Karpas-422 (cell line): ENCODE results near the gene SUV39H2. TPM values are rescaled to one million over a fixed set of nuclear protein-coding genes. Genes with fewer than 3 reads are reported as not detected.
"Not testable (repeated sequence)": the region's sequence is repeated elsewhere in the genome, so short reads cannot be mapped to it uniquely, and the experiment has no call there.

Experiments
- DNase-seq: peaks from one replicate; pipeline ENCODE4 v3.0.0-alpha.2; 2015
- H2AFZ ChIP-seq: fragments of 200-600 bp; sonication (generic); 2 replicates; pipeline ENCODE4 v1.6.1; 2014; ENCODE audit warnings: antibody characterized with exemption, low read length, mixed read lengths
- H3K27ac ChIP-seq: fragments of 200-600 bp; sonication (generic); 2 replicates; pipeline ENCODE4 v1.5.1; 2014; ENCODE audit warnings: mild to moderate bottlenecking, low read length, moderate library complexity
- H3K27me3 ChIP-seq: fragments of 200-600 bp; sonication (generic); 2 replicates; pipeline ENCODE4 v1.6.1; 2014; ENCODE audit warnings: low read length, mixed read lengths
- H3K36me3 ChIP-seq: fragments of 200-600 bp; sonication (generic); 2 replicates; pipeline ENCODE4 v1.6.1; 2014; ENCODE audit warnings: low read length, mixed read lengths; ENCODE audit not compliant: insufficient read depth
- H3K4me1 ChIP-seq: fragments of 200-600 bp; sonication (generic); 2 replicates; pipeline ENCODE4 v1.6.1; 2014; ENCODE audit warnings: mild to moderate bottlenecking, low read length, mixed read lengths
- H3K4me2 ChIP-seq: fragments of 200-600 bp; sonication (generic); 2 replicates; pipeline ENCODE4 v1.6.1; 2014; ENCODE audit warnings: low read length, low read depth, mild to moderate bottlenecking; ENCODE audit not compliant: poor library complexity, severe bottlenecking
- H3K4me3 ChIP-seq: fragments of 200-600 bp; sonication (generic); 2 replicates; pipeline ENCODE4 v1.5.1; 2014; ENCODE audit warnings: mild to moderate bottlenecking, antibody characterized with exemption, low read length, mixed read lengths
- H3K79me2 ChIP-seq: fragments of 200-600 bp; sonication (generic); 2 replicates; pipeline ENCODE4 v1.6.1; 2014; ENCODE audit warnings: mild to moderate bottlenecking, low read length, mixed read lengths
- H3K9ac ChIP-seq: fragments of 200-600 bp; sonication (generic); 2 replicates; pipeline ENCODE4 v1.6.0; 2014; ENCODE audit warnings: low read length
- H3K9me2 ChIP-seq: fragments of 200-600 bp; sonication (generic), shearing (Covaris generic); replicated peaks from 2 replicates; pipeline ENCODE4 v1.6.0; 2014; ENCODE audit warnings: mild to moderate bottlenecking, low read length, moderate library complexity; ENCODE audit not compliant: insufficient read depth
- H3K9me3 ChIP-seq: fragments of 300-700, 200-600 bp; sonication (generic); 2 replicates; pipeline ENCODE4 v1.6.1; 2014; ENCODE audit warnings: low read length, mixed read lengths
- H4K20me1 ChIP-seq: fragments of 200-600 bp; sonication (generic); 2 replicates; pipeline ENCODE4 v1.6.1; 2014; ENCODE audit warnings: mild to moderate bottlenecking, antibody characterized with exemption, low read length, low read depth; ENCODE audit not compliant: insufficient read depth
- total RNA-seq: library from RNA; depleted of rRNA; stranded (reverse); fragments of >200 nt; shearing (Covaris generic); gene quantifications from 2 replicates; pipeline ENCODE4 v1.2.3, GENCODE V29; 2014; ENCODE audit warnings: low replicate concordance

SUV39H2 gene
- total RNA-seq, 1 experiment from 2014 or later: 23.8 TPM

- Histone ChIP-seq H3K36me3 (peaks cover 50% of the 10 kb centered on the region), H3K27ac (no peak overlapping the region), H3K4me3 (no peak overlapping the region), H3K9me2 (no peaks in the 10 kb centered on the region), H3K9me3 (no peaks in the 10 kb centered on the region), H4K20me1 (no peaks in the 10 kb centered on the region), H3K9ac (no peak overlapping the region), H3K79me2 (peaks cover 10% of the 10 kb centered on the region; the same call in 1 of the 2 replicates), H3K4me2 (no peak overlapping the region), H2AFZ (no peak overlapping the region), H3K4me1 (no peaks in the 10 kb centered on the region), H3K27me3 (no peaks in the 10 kb centered on the region)
- no peak for DNase-seq
Observed at GRCh38 chr10:14926061-14926470, 47.4 kb downstream of the SUV39H2 start.

DNA sequence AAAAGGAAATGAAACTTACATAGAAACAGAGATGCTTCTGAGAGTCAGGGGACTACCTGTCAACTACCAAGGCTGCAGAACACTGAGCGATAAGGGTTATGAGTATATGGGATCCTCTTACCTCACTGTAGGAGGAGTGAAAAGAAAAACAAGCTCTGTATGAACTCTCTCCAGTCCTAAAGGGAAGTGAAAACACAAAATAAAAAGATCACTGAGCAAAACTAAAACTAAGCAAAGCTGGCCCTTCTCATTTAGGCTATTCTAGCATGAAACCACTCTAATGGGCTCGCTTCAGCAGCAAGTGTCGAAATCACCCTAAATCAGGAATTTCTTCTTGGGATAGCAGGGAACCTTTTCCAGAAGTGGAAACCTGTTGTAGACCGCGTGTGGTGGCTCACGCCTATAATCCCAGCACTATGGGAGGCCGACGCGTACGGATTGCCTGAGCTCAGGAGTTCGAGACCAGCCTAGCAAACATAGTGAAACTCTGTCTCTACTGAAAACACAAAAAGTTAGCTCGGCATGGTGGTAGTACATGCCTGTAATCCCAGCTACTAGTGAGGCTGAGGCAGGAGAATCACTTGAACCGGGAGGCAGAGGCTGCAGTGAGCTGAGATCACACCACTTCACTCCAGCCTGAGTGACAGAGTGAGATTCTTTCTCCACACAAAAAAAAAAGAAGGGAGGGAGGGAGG lies 48.2 kb downstream of the SUV39H2 start:
- no peaks in the 10 kb centered on the region for H4K20me1 ChIP-seq
- peaks cover 10% of the 10 kb centered on the region; the same call in 1 of the 2 replicates for H3K79me2 ChIP-seq
- no peak for DNase-seq
- H3K9me2 ChIP-seq: no peaks in the 10 kb centered on the region
- no peaks in the 10 kb centered on the region for H3K9me3 ChIP-seq
- H3K27me3 ChIP-seq: no peaks in the 10 kb centered on the region
- H3K9ac ChIP-seq: no peak overlapping the region
- H3K27ac ChIP-seq: no peak overlapping the region
- H3K36me3 ChIP-seq: peaks cover 50% of the 10 kb centered on the region
- no peaks in the 10 kb centered on the region for H3K4me1 ChIP-seq
- no peak overlapping the region for H3K4me2 ChIP-seq
- no peak overlapping the region for H2AFZ ChIP-seq
- no peak overlapping the region for H3K4me3 ChIP-seq

DNA sequence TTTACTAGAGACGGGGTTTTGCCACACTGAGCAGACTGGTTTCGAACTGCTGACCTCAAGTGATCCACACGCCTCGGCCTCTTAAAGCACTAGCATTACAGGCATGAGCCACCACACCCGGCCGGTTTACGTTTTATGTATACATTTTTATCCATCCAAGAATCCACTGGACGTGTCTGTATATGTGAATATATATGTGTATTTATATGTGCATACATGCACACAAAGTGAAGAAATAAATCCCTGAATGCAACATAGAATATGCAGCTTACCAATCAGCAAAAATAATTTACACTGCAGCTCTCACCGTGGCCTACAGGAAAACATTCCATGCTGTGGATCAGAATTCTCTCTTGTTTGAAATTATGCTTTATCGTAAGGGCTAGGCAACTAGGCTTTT lies 51.9 kb downstream of the SUV39H2 start:
- DNase-seq: no peak
- Histone ChIP-seq H3K36me3 (peaks cover 38% of the 10 kb centered on the region), H4K20me1 (no peaks in the 10 kb centered on the region), H3K4me3 (no peak overlapping the region), H3K27ac (no peak overlapping the region), H3K4me1 (no peaks in the 10 kb centered on the region), H3K9me2 (no peaks in the 10 kb centered on the region), H3K79me2 (no peaks in the 10 kb centered on the region), H3K9me3 (no peaks in the 10 kb centered on the region), H2AFZ (no peak overlapping the region), H3K9ac (no peak overlapping the region), H3K4me2 (no peak overlapping the region), H3K27me3 (no peaks in the 10 kb centered on the region)

DNA sequence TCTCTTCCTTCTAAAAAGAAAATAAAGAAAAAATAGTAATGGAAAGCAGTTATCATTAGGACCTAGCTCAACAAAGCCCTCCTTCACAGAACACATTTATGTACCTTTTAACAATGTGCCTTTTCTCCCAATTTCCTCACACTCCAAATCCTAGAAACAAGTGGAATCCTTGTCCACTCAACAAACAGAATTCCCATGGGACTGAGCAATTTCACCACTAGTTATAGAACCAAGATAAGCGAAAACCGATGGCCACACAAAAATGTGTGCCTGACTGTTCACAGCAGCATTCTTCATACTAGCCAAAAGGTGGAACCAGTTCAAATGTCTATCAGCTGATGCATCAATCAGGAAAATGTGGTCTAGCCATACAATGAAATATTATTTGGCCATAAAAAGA lies 57.9 kb downstream of the SUV39H2 start:
- DNase-seq: peak; percentile 40
- 0 out of 2 replicates have a peak, but pooled peaks cover 15% of the 10 kb centered on the region for H3K79me2 ChIP-seq
- no peak overlapping the region for H3K4me2 ChIP-seq
- no peak overlapping the region for H3K9ac ChIP-seq
- H4K20me1 ChIP-seq: no peaks in the 10 kb centered on the region
- H3K4me3 ChIP-seq: no peak overlapping the region
- peaks cover 20% of the 10 kb centered on the region for H3K36me3 ChIP-seq
- no peak overlapping the region for H2AFZ ChIP-seq
- no peak overlapping the region for H3K27ac ChIP-seq
- no peaks in the 10 kb centered on the region for H3K27me3 ChIP-seq
- H3K4me1 ChIP-seq: no peaks in the 10 kb centered on the region
- H3K9me3 ChIP-seq: no peaks in the 10 kb centered on the region
- no peaks in the 10 kb centered on the region for H3K9me2 ChIP-seq

- H3K4me1 ChIP-seq, H3K27ac ChIP-seq, H4K20me1 ChIP-seq, H3K9me2 ChIP-seq, H3K9me3 ChIP-seq, H3K4me3 ChIP-seq, H3K9ac ChIP-seq, H3K4me2 ChIP-seq, H2AFZ ChIP-seq, H3K27me3 ChIP-seq: not testable (repeated sequence)
- Histone ChIP-seq H3K36me3 (peaks cover 13% of the 10 kb centered on the region), H3K79me2 (0 out of 2 replicates have a peak, but pooled peaks cover 15% of the 10 kb centered on the region)
- peak; percentile 19 for DNase-seq
Observed at GRCh38 chr10:14938971-14939370, 60.3 kb downstream of the SUV39H2 start.

DNA sequence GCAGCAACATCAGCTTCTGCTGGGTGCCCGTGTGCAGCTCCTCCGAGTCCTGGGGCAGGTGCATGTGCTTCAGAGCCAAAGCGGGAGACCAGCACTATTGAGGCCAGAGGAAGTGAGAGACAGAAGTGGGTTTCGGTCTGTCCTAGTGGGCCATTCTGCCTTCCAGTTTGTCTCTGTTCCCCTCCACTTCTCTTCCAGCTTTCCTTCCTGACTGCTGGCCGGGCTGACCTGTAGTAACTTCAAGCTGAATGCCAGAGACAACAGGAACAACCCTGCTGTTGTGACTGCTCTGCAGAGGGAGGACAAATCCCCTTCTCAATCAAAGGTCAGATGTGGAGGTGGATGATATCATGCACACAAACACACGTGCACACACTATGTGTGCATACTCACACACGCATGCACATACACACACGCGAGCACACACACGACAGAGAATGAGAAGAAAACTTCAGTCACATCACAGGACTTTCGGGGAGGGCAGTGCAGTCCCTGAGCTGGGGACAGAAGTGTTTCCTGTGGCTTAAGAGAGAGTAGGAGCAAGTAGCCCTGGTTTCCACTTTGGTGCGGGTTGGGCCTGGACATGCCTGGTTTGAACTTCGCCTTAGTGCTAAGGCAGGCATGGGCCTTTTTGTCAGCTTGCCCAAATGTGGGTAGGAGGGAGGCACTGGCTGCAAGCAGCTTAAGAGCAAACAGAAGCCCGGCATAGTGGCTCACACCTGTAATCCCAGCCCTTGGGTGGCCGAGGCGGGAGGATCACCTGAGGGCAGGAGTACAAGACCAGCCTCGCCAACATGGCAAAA lies 63.7 kb downstream of the SUV39H2 start:
- not testable (repeated sequence) for H3K9ac ChIP-seq, DNase-seq, H3K4me1 ChIP-seq, H2AFZ ChIP-seq, H3K9me3 ChIP-seq, H4K20me1 ChIP-seq, H3K27me3 ChIP-seq, H3K4me2 ChIP-seq, H3K27ac ChIP-seq, H3K4me3 ChIP-seq, H3K9me2 ChIP-seq
- Histone ChIP-seq H3K36me3 (peaks cover 25% of the 10 kb centered on the region), H3K79me2 (peaks cover 28% of the 10 kb centered on the region)

GRCh38 chr10:14942950-14943338 lies 64.3 kb downstream of the SUV39H2 start:
- H3K79me2 ChIP-seq: peaks cover 34% of the 10 kb centered on the region
- not testable (repeated sequence) for H2AFZ ChIP-seq, H3K4me2 ChIP-seq, DNase-seq, H3K4me3 ChIP-seq, H3K9me3 ChIP-seq, H3K9me2 ChIP-seq, H4K20me1 ChIP-seq, H3K4me1 ChIP-seq, H3K27ac ChIP-seq, H3K9ac ChIP-seq, H3K27me3 ChIP-seq
- peaks cover 30% of the 10 kb centered on the region for H3K36me3 ChIP-seq

DNA sequence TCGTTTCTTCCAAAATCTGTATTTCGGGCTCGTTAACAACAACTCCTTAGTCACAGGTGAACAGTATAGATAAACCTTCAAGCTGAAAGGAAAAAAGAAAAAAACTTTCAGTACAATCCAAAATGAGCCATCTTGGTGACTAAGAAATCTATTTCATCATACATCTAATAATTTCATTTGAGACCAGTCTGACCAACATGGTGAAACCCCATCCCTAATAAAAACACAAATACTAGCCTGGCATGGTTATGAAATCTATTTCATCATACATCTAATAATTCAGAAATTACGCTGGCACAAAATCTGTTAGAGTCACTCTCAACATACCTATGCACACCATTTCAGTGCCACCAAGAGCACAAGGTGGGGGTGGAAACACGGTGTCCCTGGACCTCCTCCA lies 66.4 kb downstream of the SUV39H2 start:
- peaks cover 47% of the 10 kb centered on the region for H3K79me2 ChIP-seq
- no peak overlapping the region for H3K4me2 ChIP-seq
- no peaks in the 10 kb centered on the region for H3K9me2 ChIP-seq
- H3K27ac ChIP-seq: no peak overlapping the region
- H3K9me3 ChIP-seq: no peaks in the 10 kb centered on the region
- H3K4me3 ChIP-seq: no peak overlapping the region
- no peaks in the 10 kb centered on the region for H3K4me1 ChIP-seq
- peaks cover 42% of the 10 kb centered on the region for H3K36me3 ChIP-seq
- no peaks in the 10 kb centered on the region for H3K27me3 ChIP-seq
- H3K9ac ChIP-seq: no peak overlapping the region
- H2AFZ ChIP-seq: no peak overlapping the region
- H4K20me1 ChIP-seq: peaks cover 5% of the 10 kb centered on the region
- DNase-seq: no peak
